Mesenchymal stem cell (in vitro differentiated cells and primary cell): ENCODE measurements around the gene SHC3.

Experiments
- DNase-seq: peaks from one replicate; pipeline ENCODE4 v3.0.0-alpha.2; 2013
- H2AFZ ChIP-seq: one replicate; pipeline ENCODE4 v1.6.1; 2013; ENCODE audit warnings: low read depth, mild to moderate bottlenecking, control low read depth, inconsistent platforms, low read length, moderate library complexity
- H2AK5ac ChIP-seq: 2 replicates; pipeline ENCODE4 v1.6.1; 2013; ENCODE audit warnings: low read length, moderate library complexity, mild to moderate bottlenecking, inconsistent platforms; ENCODE audit not compliant: severe bottlenecking
- H2BK120ac ChIP-seq: one replicate; pipeline ENCODE4 v1.6.1; 2013; ENCODE audit warnings: low read depth, mild to moderate bottlenecking, inconsistent platforms, low read length, moderate library complexity
- H2BK12ac ChIP-seq, 2 experiments: one replicate each; pipeline ENCODE4 v1.6.1; 2013; ENCODE audit warnings: inconsistent platforms in 2 of 2, low read length in 2 of 2, mild to moderate bottlenecking in 2 of 2, moderate library complexity in 2 of 2, control low read depth in 1 of 2
- H2BK15ac ChIP-seq: one replicate; pipeline ENCODE4 v1.6.1; 2013; ENCODE audit warnings: mild to moderate bottlenecking, low read depth, inconsistent platforms; ENCODE audit not compliant: poor library complexity, severe bottlenecking
- H2BK5ac ChIP-seq: 2 replicates; pipeline ENCODE4 v1.6.1; 2013; ENCODE audit warnings: low read depth, mild to moderate bottlenecking, low read length, control low read depth, inconsistent platforms; ENCODE audit not compliant: poor library complexity, severe bottlenecking
- H3K14ac ChIP-seq, 2 experiments: one replicate each; pipeline ENCODE4 v1.6.1; 2013; ENCODE audit warnings: inconsistent platforms in 2 of 2, low read length in 2 of 2, control low read depth in 1 of 2, mild to moderate bottlenecking in 1 of 2, moderate library complexity in 1 of 2
- H3K18ac ChIP-seq, 2 experiments: one replicate each; pipeline ENCODE4 v1.6.1; 2013; ENCODE audit warnings: inconsistent platforms in 2 of 2, low read length in 2 of 2, control low read depth in 1 of 2, low read depth in 1 of 2, mild to moderate bottlenecking in 1 of 2
- H3K23ac ChIP-seq, 2 experiments: one replicate each; pipeline ENCODE4 v1.6.1; 2013; ENCODE audit warnings: inconsistent platforms in 2 of 2, low read length in 2 of 2, mild to moderate bottlenecking in 2 of 2, moderate library complexity in 2 of 2, control low read depth in 1 of 2
- H3K27ac ChIP-seq: 2 replicates; pipeline ENCODE4 v1.5.1; 2013; ENCODE audit warnings: mild to moderate bottlenecking, moderate library complexity, low read length, control low read depth, inconsistent platforms; ENCODE audit not compliant: poor library complexity, severe bottlenecking
- H3K27me3 ChIP-seq, 2 experiments: 2 replicates each; pipeline versions ENCODE4 v1.6.1 to v1.7.0; 2013; ENCODE audit warnings: low read length in 2 of 2, mild to moderate bottlenecking in 2 of 2, moderate library complexity in 2 of 2, control low read depth in 1 of 2, inconsistent platforms in 1 of 2; ENCODE audit not compliant: control insufficient read depth in 1 of 2, insufficient read depth in 1 of 2
- H3K36me3 ChIP-seq, 2 experiments: 2 replicates each; pipeline versions ENCODE4 v1.6.1 to v1.7.0; 2013; ENCODE audit warnings: low read length in 2 of 2, control low read depth in 1 of 2, inconsistent platforms in 1 of 2, low read depth in 1 of 2, mild to moderate bottlenecking in 1 of 2; ENCODE audit not compliant: insufficient read depth in 2 of 2, control insufficient read depth in 1 of 2
- H3K4ac ChIP-seq, 2 experiments: one replicate each; pipeline ENCODE4 v1.6.1; 2013; ENCODE audit warnings: inconsistent platforms in 2 of 2, low read length in 2 of 2, mild to moderate bottlenecking in 2 of 2, moderate library complexity in 2 of 2, control low read depth in 1 of 2, low read depth in 1 of 2
- H3K4me1 ChIP-seq: 2 replicates; pipeline ENCODE4 v1.6.1; 2013; ENCODE audit warnings: low read depth, low read length, control low read depth; ENCODE audit not compliant: control insufficient read depth, insufficient read depth
- H3K4me2 ChIP-seq: 2 replicates; pipeline ENCODE4 v1.6.1; 2013; ENCODE audit warnings: low read length, mild to moderate bottlenecking, inconsistent platforms; ENCODE audit not compliant: poor library complexity, severe bottlenecking
- H3K4me3 ChIP-seq, 2 experiments: 2 replicates each; pipeline versions ENCODE4 v1.5.1 to v1.7.0; 2013; ENCODE audit warnings: low read length in 2 of 2, mild to moderate bottlenecking in 2 of 2, control low read depth in 1 of 2, low read depth in 1 of 2; ENCODE audit not compliant: insufficient read depth in 1 of 2
- H3K79me1 ChIP-seq: replicated peaks from 2 replicates; pipeline ENCODE4 v1.6.1; 2013; ENCODE audit warnings: mild to moderate bottlenecking, control low read depth, low read length, inconsistent platforms; ENCODE audit not compliant: poor library complexity, severe bottlenecking
- H3K9ac ChIP-seq: 2 replicates; pipeline ENCODE4 v1.7.0; 2013; ENCODE audit warnings: mild to moderate bottlenecking, low read length, moderate library complexity
- H3K9me3 ChIP-seq: 2 replicates; pipeline ENCODE4 v1.7.0; 2013; ENCODE audit warnings: mild to moderate bottlenecking, low read length; ENCODE audit not compliant: control insufficient read depth
- H4K8ac ChIP-seq: one replicate; pipeline ENCODE4 v1.6.1; 2013; ENCODE audit warnings: inconsistent platforms, mild to moderate bottlenecking, low read length, moderate library complexity
- H4K91ac ChIP-seq: one replicate; pipeline ENCODE4 v1.6.1; 2013; ENCODE audit warnings: mild to moderate bottlenecking, low read length, inconsistent platforms
- WGBS: methylation state at CpG from one replicate; pipeline ENCODE4 v1.1.7; 2013; ENCODE audit warnings: mixed read lengths; 5-methylcytosine and 5-hydroxymethylcytosine counted together

SHC3 gene

DNA sequence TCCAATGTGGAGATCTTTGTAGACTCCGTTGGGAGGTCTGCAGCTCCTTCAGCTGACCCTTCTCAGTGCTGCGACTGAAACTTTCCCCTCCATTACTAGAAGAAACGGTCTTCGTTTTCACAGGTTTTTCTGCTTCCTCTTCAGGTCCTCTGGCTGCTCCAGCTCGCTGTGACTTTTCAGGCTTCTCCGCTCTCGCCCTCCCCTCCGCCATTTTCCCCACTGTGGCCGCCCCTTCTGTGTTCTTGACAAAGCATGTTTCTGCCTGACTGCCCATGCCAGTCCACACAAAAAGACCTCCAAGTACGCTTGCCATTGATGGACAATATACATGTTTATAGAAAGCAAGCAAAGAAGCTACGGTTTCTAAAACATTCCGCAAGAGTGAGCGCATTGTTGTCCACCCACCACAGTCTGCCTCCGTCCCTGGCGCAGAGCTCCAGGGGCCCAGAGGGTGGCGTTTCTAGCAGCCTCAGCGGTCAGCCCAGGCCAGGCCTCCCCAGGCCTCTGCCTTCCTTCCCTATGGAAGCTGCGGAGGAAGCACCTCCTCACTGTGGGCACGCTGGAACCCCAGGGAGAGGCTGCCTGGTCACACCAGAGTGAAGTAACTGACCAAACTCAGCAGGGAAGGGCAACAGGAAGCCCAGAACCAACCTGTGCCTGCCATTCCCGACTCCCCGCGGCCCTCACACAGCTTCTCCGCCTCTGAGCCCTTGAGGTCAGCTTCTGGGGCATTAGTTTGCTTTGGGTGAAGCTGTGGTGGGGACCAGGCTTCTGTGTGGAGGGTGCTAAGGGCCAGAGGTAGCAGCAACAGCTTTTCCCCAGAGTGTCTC, 207.3 kb downstream of the SHC3 start:
- no peak overlapping the region for H3K27ac ChIP-seq
- H2AK5ac ChIP-seq = no peak overlapping the region
- no peaks in the 10 kb centered on the region for H3K79me1 ChIP-seq
- H3K23ac ChIP-seq = no peak overlapping the region
- peaks cover 12 to 26% of the 10 kb centered on the region in 2 experiments for H3K27me3 ChIP-seq
- peaks cover 3% of the 10 kb centered on the region for H3K9me3 ChIP-seq
- no peak overlapping the region for H3K4me3 ChIP-seq
- H2BK12ac ChIP-seq = no peak overlapping the region
- H3K14ac ChIP-seq = no peak overlapping the region
- no peak overlapping the region for H4K91ac ChIP-seq
- H2BK120ac ChIP-seq = no peak overlapping the region
- H3K36me3 ChIP-seq = no peaks in the 10 kb centered on the region
- H2BK5ac ChIP-seq = no peak overlapping the region
- H3K4me2 ChIP-seq = no peak overlapping the region
- 89% methylated on average over 23 of the region's 23 CpGs for WGBS
- H3K18ac ChIP-seq = no peak overlapping the region
- H3K9ac ChIP-seq = no peak overlapping the region
- H3K4me1 ChIP-seq = peaks cover 2% of the 10 kb centered on the region
- DNase-seq = no peak
- no peak overlapping the region for H2AFZ ChIP-seq
- no peak overlapping the region for H4K8ac ChIP-seq
- no peak overlapping the region for H3K4ac ChIP-seq
- no peak overlapping the region for H2BK15ac ChIP-seq

- H3K79me1 ChIP-seq = no peaks in the 10 kb centered on the region
- H3K14ac ChIP-seq = no peak overlapping the region
- 80% methylated on average over 7 of the region's 8 CpGs for WGBS
- H3K27ac ChIP-seq = no peak overlapping the region
- H4K91ac ChIP-seq = no peak overlapping the region
- H2AK5ac ChIP-seq = no peak overlapping the region
- no peak overlapping the region for H3K18ac ChIP-seq
- no peak overlapping the region for H2AFZ ChIP-seq
- H2BK12ac ChIP-seq = no peak overlapping the region
- peaks cover 2% of the 10 kb centered on the region for H3K4me1 ChIP-seq
- H3K9me3 ChIP-seq = peaks cover 3% of the 10 kb centered on the region
- H3K4me3 ChIP-seq = no peak overlapping the region
- no peak overlapping the region for H3K4me2 ChIP-seq
- no peak overlapping the region for H3K9ac ChIP-seq
- H3K4ac ChIP-seq = no peak overlapping the region
- H3K27me3 ChIP-seq = peaks cover 12 to 22% of the 10 kb centered on the region in 2 experiments
- no peaks in the 10 kb centered on the region for H3K36me3 ChIP-seq
- H2BK5ac ChIP-seq = no peak overlapping the region
- no peak overlapping the region for H2BK15ac ChIP-seq
- DNase-seq = no peak
- H2BK120ac ChIP-seq = no peak overlapping the region
- no peak overlapping the region for H4K8ac ChIP-seq
- H3K23ac ChIP-seq = no peak overlapping the region
Measured at GRCh38 chr9:88969646-88970373, 208.8 kb downstream of the SHC3 start.

- no peak overlapping the region for H2BK120ac ChIP-seq
- no peak overlapping the region for H3K9ac ChIP-seq
- H4K8ac ChIP-seq = no peak overlapping the region
- H2BK12ac ChIP-seq = no peak overlapping the region
- no peaks in the 10 kb centered on the region for H3K79me1 ChIP-seq
- H4K91ac ChIP-seq = peak overlapping the region; percentile 34
- no peak overlapping the region for H2AK5ac ChIP-seq
- H3K4me1 ChIP-seq = peaks cover 2% of the 10 kb centered on the region
- H3K14ac ChIP-seq = no peak overlapping the region
- peaks cover 12 to 22% of the 10 kb centered on the region in 2 experiments for H3K27me3 ChIP-seq
- no peak overlapping the region for H3K4me3 ChIP-seq
- H3K9me3 ChIP-seq = peaks cover 3% of the 10 kb centered on the region
- no peak overlapping the region for H3K4ac ChIP-seq
- H3K4me2 ChIP-seq = no peak overlapping the region
- H3K23ac ChIP-seq = no peak overlapping the region
- no peak overlapping the region for H2AFZ ChIP-seq
- 91% methylated on average over 4 of the region's 4 CpGs for WGBS
- no peak for DNase-seq
- no peak overlapping the region for H2BK5ac ChIP-seq
- no peak overlapping the region for H2BK15ac ChIP-seq
- no peaks in the 10 kb centered on the region for H3K36me3 ChIP-seq
- no peak overlapping the region for H3K18ac ChIP-seq
- H3K27ac ChIP-seq = no peak overlapping the region
Measured at GRCh38 chr9:88968799-88969198, 209.8 kb downstream of the SHC3 start.

GRCh38 chr9:88966894-88967676, 211.5 kb downstream of the SHC3 start:
- 85% methylated on average over 10 of the region's 10 CpGs for WGBS
- no peak overlapping the region for H3K27ac ChIP-seq
- no peak overlapping the region for H2BK120ac ChIP-seq
- peaks cover 2% of the 10 kb centered on the region for H3K4me1 ChIP-seq
- H2AK5ac ChIP-seq = no peak overlapping the region
- no peaks in the 10 kb centered on the region for H3K9me3 ChIP-seq
- DNase-seq = no peak
- peaks cover 12 to 22% of the 10 kb centered on the region in 2 experiments for H3K27me3 ChIP-seq
- no peak overlapping the region for H4K91ac ChIP-seq
- H3K4me2 ChIP-seq = no peak overlapping the region
- H2BK15ac ChIP-seq = no peak overlapping the region
- no peak overlapping the region for H3K14ac ChIP-seq
- H3K18ac ChIP-seq = peak overlapping the region in 1 of 2 experiments; percentile 9
- H2BK12ac ChIP-seq = no peak overlapping the region
- H3K36me3 ChIP-seq = no peaks in the 10 kb centered on the region
- H2BK5ac ChIP-seq = no peak overlapping the region
- no peak overlapping the region for H3K4me3 ChIP-seq
- H4K8ac ChIP-seq = no peak overlapping the region
- no peak overlapping the region for H3K23ac ChIP-seq
- no peak overlapping the region for H3K9ac ChIP-seq
- H3K4ac ChIP-seq = no peak overlapping the region
- no peak overlapping the region for H2AFZ ChIP-seq
- no peaks in the 10 kb centered on the region for H3K79me1 ChIP-seq
